A673 (cell line): Measurements from ENCODE around the gene AMBRA1. TPM values are rescaled to one million over a fixed set of nuclear protein-coding genes. Genes with fewer than 3 reads are reported as not detected.

Experiments used
- BruUV-seq: library from RNA; stranded (reverse); fragments of 400-500 nt; replicated peaks from 2 replicates; lab custom pipeline; 2021; lab: Mats Ljungman, UMichigan
- CTCF ChIA-PET: fragments of 300-600 bp; sonication (Branson Sonifier 250); formaldehyde crosslinking; loops from one replicate; lab custom pipeline; 2022; ENCODE audit warnings: antibody characterized with exemption; lab: Charles Lee
- POLR2A ChIA-PET: fragments of 300-600 bp; sonication (Branson Sonifier 250); formaldehyde crosslinking; loops from one replicate; lab custom pipeline; 2022; ENCODE audit warnings: antibody characterized with exemption; ENCODE audit not compliant: low non-redundant PET; lab: Charles Lee
- DNase-seq: peaks from one replicate; pipeline ENCODE4 v3.0.0-alpha.2; 2015; ENCODE audit warnings: low spot score
- H3K27ac ChIP-seq: fragments of 200-600 bp; sonication (generic); 2 replicates; pipeline ENCODE4 v1.5.1; 2016; ENCODE audit warnings: mixed run types, low read depth, mild to moderate bottlenecking, mixed read lengths, antibody characterized with exemption, low read length; ENCODE audit not compliant: poor library complexity, severe bottlenecking
- H3K27me3 ChIP-seq: fragments of 200-600 bp; sonication (generic); replicated peaks from 2 replicates; pipeline ENCODE4 v1.6.1; 2017; ENCODE audit warnings: mixed run types, low read depth, mild to moderate bottlenecking, mixed read lengths, antibody characterized with exemption, low read length; ENCODE audit not compliant: insufficient read depth, poor library complexity
- H3K36me3 ChIP-seq: fragments of 200-600 bp; sonication (generic); 2 replicates; pipeline ENCODE4 v1.6.1; 2016; ENCODE audit warnings: mixed run types, mild to moderate bottlenecking, mixed read lengths, antibody characterized with exemption, low read length; ENCODE audit not compliant: insufficient read depth, poor library complexity, severe bottlenecking
- H3K4me1 ChIP-seq: fragments of 200-600 bp; sonication (generic); 2 replicates; pipeline ENCODE4 v1.6.1; 2017; ENCODE audit warnings: mixed run types, mild to moderate bottlenecking, mixed read lengths, antibody characterized with exemption, low read length; ENCODE audit not compliant: insufficient read depth, poor library complexity, severe bottlenecking
- H3K4me3 ChIP-seq: fragments of 200-600 bp; sonication (generic); 2 replicates; pipeline ENCODE4 v1.5.1; 2016; ENCODE audit warnings: low read depth, mixed run types, mild to moderate bottlenecking, mixed read lengths, low read length; ENCODE audit not compliant: poor library complexity, severe bottlenecking
- H3K9me3 ChIP-seq: fragments of 200-600 bp; sonication (generic); 2 replicates; pipeline ENCODE4 v1.6.1; 2016; ENCODE audit warnings: mixed run types, low read depth, mild to moderate bottlenecking, mixed read lengths, antibody characterized with exemption, low read length; ENCODE audit not compliant: poor library complexity, severe bottlenecking
- CTCF ChIP-seq: fragments of 300-800, 200-600 bp; sonication (generic); conservative IDR thresholded peaks from 2 replicates; pipeline ENCODE4 v1.5.1; 2017; ENCODE audit warnings: low read depth, mild to moderate bottlenecking, antibody characterized with exemption, low read length, moderate library complexity, mixed read lengths
- EZH2 ChIP-seq: fragments of 200-600 bp; sonication (generic); IDR thresholded peaks from 2 replicates; pipeline ENCODE4 v1.6.1; 2017; ENCODE audit warnings: borderline replicate concordance, low read depth, mild to moderate bottlenecking, mixed read lengths, antibody characterized with exemption, low read length; ENCODE audit not compliant: poor library complexity, severe bottlenecking
- intact Hi-C: fragments of 100-400 bp; cut with micrococcal nuclease; formaldehyde crosslinking; loops from one replicate; pipeline ENCODE4 v1.10.0; 2022; ENCODE audit not compliant: unreplicated experiment
- total RNA-seq: library from RNA; stranded (reverse); gene quantifications from 2 replicates; pipeline ENCODE4 v1.2.3, GENCODE V29; 2021

AMBRA1 gene
- total RNA-seq, 1 experiment from 2014 or later: 78.1 TPM

GRCh38 chr11:46360878-46361277, 232.9 kb downstream of the AMBRA1 start:
- Histone ChIP-seq H3K9me3 (no peaks in the 10 kb centered on the region), H3K36me3 (peaks cover 4% of the 10 kb centered on the region), H3K4me3 (peak overlapping the region; percentile 20), H3K27me3 (no peaks in the 10 kb centered on the region), H3K4me1 (peaks cover 25% of the 10 kb centered on the region), H3K27ac (peak overlapping the region; percentile 85)
- no peak for DNase-seq
- BruUV-seq: no TSS peak
- intact Hi-C loops: no loop called here
- POLR2A ChIA-PET: interaction anchor here (1.0 kb wide), 1 partner anchor 9 kb away, joined by 3 read pairs; no protein-coding TSS in a partner anchor
- no peak for TF ChIP-seq EZH2
- no peak for TF ChIP-seq CTCF
- CTCF ChIA-PET: interaction anchor here (0.9 to 1.8 kb wide), 5 partner anchors 9 to 31 kb away, joined by 4 to 27 read pairs (median 4); partner anchors contain the start of gene DGKZ

- no peak for DNase-seq
- no peak for TF ChIP-seq EZH2
- TF ChIP-seq CTCF: no peak
- Histone ChIP-seq H3K36me3 (peaks cover 4% of the 10 kb centered on the region), H3K4me3 (no peak overlapping the region), H3K27me3 (no peaks in the 10 kb centered on the region), H3K4me1 (peaks cover 25% of the 10 kb centered on the region), H3K9me3 (no peaks in the 10 kb centered on the region), H3K27ac (peak overlapping the region; percentile 1)
- BruUV-seq: no TSS peak
- intact Hi-C loops: no loop called here
- POLR2A ChIA-PET: interaction anchor here (0.6 kb wide), 1 partner anchor 329 kb away, joined by 12 read pairs; no protein-coding TSS in a partner anchor
- CTCF ChIA-PET: interaction anchor here (0.6 to 1.8 kb wide), 5 partner anchors 8 to 122 kb away, joined by 3 to 27 read pairs (median 6); no protein-coding TSS in a partner anchor
Observed at GRCh38 chr11:46359953-46360352, 233.9 kb downstream of the AMBRA1 start.

GRCh38 chr11:46357483-46357936, 236.3 kb downstream of the AMBRA1 start:
- POLR2A ChIA-PET: interaction anchor here (0.6 kb wide), 1 partner anchor 33 kb away, joined by 6 read pairs; no protein-coding TSS in a partner anchor

More at GRCh38 chr11:46357483-46357936, 236.3 kb downstream of the AMBRA1 start:
- H3K9me3 ChIP-seq: no peaks in the 10 kb centered on the region
- BruUV-seq: no TSS peak
- H3K27me3 ChIP-seq: no peaks in the 10 kb centered on the region
- H3K4me1 ChIP-seq: peaks cover 46% of the 10 kb centered on the region
- no peak for DNase-seq
- no peak overlapping the region for H3K4me3 ChIP-seq
- TF ChIP-seq EZH2 (no peak), CTCF (no peak)
- peaks cover 9% of the 10 kb centered on the region for H3K36me3 ChIP-seq
- H3K27ac ChIP-seq: peak overlapping the region; percentile 15
- CTCF ChIA-PET: interaction anchor here (0.7 to 1.5 kb wide), 2 partner anchors 10 to 12 kb away, joined by 3 to 5 read pairs; partner anchors contain the start of gene DGKZ
- intact Hi-C loops: no loop called here
